ENCODE results near the gene CEBPE. TPM values are rescaled to one million over a fixed set of nuclear protein-coding genes. Genes with fewer than 3 reads are reported as not detected.

The CEBPE gene
- total RNA-seq, 6 experiments from 2014 or later = not detected

- no peaks in the 10 kb centered on the region for H3K36me3 Mint-ChIP-seq (ENCODE audit: low read depth)
- H3K27me3 Mint-ChIP-seq (ENCODE audit: insufficient read depth) = no peaks in the 10 kb centered on the region; the same call in 1 of the 2 replicates
- no peak overlapping the region for H3K27ac Mint-ChIP-seq
- H3K4me3 Mint-ChIP-seq = no peak overlapping the region
- DNase-seq = no peak
- H3K4me1 Mint-ChIP-seq (ENCODE audit: low read depth) = peaks cover 13% of the 10 kb centered on the region
- no peaks in the 10 kb centered on the region for H3K9me3 Mint-ChIP-seq
- TF ChIP-seq CTCF (IDR thresholded peaks at IDR 0.05) = no peak
Observed at GRCh38 chr14:23105348-23105824, 13.7 kb downstream of the CEBPE start.

DNA sequence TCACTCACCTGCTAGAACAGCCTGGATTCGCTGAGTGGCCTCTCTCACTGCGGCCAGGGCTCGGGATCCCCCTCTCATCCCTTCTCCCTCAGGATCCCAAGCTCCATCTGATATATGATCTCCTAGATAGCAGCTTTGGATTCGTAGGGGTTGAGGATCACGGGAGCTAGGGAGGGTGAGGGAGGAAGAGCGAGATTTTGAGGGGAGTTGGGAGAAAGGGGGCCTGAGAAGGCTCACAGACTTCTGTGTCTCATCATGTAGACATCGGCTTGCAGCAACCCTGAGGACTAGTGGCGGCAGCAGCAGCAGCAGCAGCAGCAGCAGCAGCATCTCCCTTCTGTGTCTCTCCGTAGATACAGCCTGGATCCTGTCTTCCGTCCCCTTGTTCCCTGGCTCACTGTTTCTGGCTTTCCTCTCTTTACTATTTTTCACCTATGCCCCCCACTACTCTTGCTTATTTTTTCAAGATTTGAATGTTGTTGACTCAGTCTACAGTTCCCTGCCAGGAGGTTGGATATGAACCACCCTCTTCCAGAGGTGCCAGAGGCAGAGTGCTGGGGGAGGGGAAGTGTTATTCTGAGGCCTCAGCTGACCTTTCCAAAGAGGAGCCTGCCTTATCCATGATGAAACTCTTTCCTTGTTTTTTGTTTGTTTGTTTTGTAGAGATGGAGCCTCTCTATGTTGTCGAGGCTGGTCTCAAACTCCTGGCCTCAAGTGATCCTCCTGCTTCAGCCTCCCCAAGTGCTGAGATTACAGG lies 14.3 kb downstream of the CEBPE start, which contains the start of gene CIROP:
CIROP (minus strand) TSS at position 399 of the 757 bp plus-strand sequence; CDS start at position 330, 69 bp downstream.
- H3K9me3 Mint-ChIP-seq = no peaks in the 10 kb centered on the region
- no peak within 1 kb of the TSS for H3K27ac Mint-ChIP-seq
- peaks cover 13% of the 10 kb centered on the region for H3K4me1 Mint-ChIP-seq (ENCODE audit: low read depth)
- H3K4me3 Mint-ChIP-seq = no peak within 1 kb of the TSS
- no peak for TF ChIP-seq CTCF (IDR thresholded peaks at IDR 0.05)
- no peaks in the 10 kb centered on the region for H3K36me3 Mint-ChIP-seq (ENCODE audit: low read depth)
- no peaks in the 10 kb centered on the region; the same call in 1 of the 2 replicates for H3K27me3 Mint-ChIP-seq (ENCODE audit: insufficient read depth)
- no peak for DNase-seq

DNA sequence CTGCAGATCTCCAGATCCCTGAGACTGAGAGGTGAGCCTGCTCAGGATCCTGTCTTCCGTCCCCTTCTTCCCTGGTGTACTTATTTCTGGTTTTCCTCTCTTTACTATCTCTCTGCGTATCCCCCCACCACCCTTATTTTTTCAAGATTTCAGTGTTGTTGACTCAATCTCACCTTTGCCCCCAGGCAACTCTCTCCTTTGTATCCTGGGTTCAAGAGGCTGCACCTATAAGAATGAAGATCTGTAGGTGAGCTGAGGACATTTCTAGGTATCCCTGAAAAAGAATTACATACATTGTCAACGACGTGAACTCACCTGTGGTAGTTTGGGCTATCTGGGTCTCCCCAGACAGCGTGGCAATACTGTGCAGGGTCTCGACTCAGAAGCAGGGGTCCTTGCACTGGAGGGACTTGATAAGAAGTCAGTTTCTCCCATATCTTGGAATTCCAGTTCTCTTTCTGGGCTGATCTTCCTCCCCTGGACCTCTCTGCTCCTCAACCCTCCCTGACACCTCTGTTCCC lies 14.9 kb downstream of the CEBPE start:
- TF ChIP-seq CTCF (IDR thresholded peaks at IDR 0.05) = no peak
- Mint-ChIP-seq H3K4me1 (ENCODE audit: low read depth) (peaks cover 13% of the 10 kb centered on the region), H3K27me3 (ENCODE audit: insufficient read depth) (no peaks in the 10 kb centered on the region; the same call in 1 of the 2 replicates), H3K36me3 (ENCODE audit: low read depth) (peaks cover 2% of the 10 kb centered on the region; the same call in 1 of the 2 replicates), H3K4me3 (no peak overlapping the region), H3K9me3 (no peaks in the 10 kb centered on the region), H3K27ac (no peak overlapping the region)
- DNase-seq = no peak

DNA sequence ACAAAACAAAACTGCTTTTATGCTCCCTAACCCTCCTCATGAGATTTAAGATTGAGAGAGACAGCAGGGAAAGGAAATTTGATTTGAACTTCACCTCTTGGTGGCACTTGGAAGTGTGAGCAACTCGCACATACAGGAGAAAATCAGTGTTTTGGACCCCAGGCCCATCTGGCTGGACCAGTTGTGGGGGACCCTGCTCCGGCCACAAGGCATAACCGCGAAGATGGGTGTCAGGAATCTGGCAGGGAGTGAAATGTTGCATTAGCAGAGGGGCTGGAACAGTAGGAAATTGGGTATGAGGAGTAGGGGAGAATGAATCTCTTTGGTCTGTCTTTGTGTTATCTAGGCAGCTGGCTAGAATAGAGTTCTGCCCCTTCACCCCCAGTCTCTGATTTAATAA lies 15.5 kb downstream of the CEBPE start:
- Mint-ChIP-seq H3K4me3 (no peak overlapping the region), H3K27ac (no peak overlapping the region), H3K4me1 (ENCODE audit: low read depth) (peaks cover 13% of the 10 kb centered on the region), H3K36me3 (ENCODE audit: low read depth) (peaks cover 4% of the 10 kb centered on the region; the same call in 1 of the 2 replicates), H3K27me3 (ENCODE audit: insufficient read depth) (no peaks in the 10 kb centered on the region; the same call in 1 of the 2 replicates), H3K9me3 (no peaks in the 10 kb centered on the region)
- no peak for TF ChIP-seq CTCF (IDR thresholded peaks at IDR 0.05)
- DNase-seq = no peak

- H3K27ac Mint-ChIP-seq = no peak overlapping the region
- H3K4me3 Mint-ChIP-seq = no peak overlapping the region
- TF ChIP-seq CTCF (IDR thresholded peaks at IDR 0.05) = no peak
- DNase-seq = no peak
- H3K4me1 Mint-ChIP-seq (ENCODE audit: low read depth) = peaks cover 14% of the 10 kb centered on the region
- peaks cover 4% of the 10 kb centered on the region; the same call in 1 of the 2 replicates for H3K36me3 Mint-ChIP-seq (ENCODE audit: low read depth)
- no peaks in the 10 kb centered on the region for H3K9me3 Mint-ChIP-seq
- H3K27me3 Mint-ChIP-seq (ENCODE audit: insufficient read depth) = no peaks in the 10 kb centered on the region; the same call in 1 of the 2 replicates
Observed at GRCh38 chr14:23102801-23103200, 16.3 kb downstream of the CEBPE start.

Measured in HFFc6 (cell line).